ENCODE measurements around the gene ITIH3.

Gene ITIH3

GRCh38 chr3:52856666-52857065 is 62.1 kb downstream of the ITIH3 start:
- no peak overlapping the region for H3K4me3 ChIP-seq (ENCODE audit: low read length)
- peaks cover 3% of the 10 kb centered on the region; the same call in 1 of the 2 replicates for H3K36me3 ChIP-seq (ENCODE audit: control insufficient read depth, insufficient read depth, low read length)
- H3K27ac ChIP-seq (ENCODE audit: low read length) = no peak overlapping the region
- no peak for DNase-seq (ENCODE audit: low read depth, low spot score)
- H3K9me3 ChIP-seq (ENCODE audit: control insufficient read depth, insufficient read depth, low read length) = no peaks in the 10 kb centered on the region
- H3K4me1 ChIP-seq (ENCODE audit: control insufficient read depth, insufficient read depth, low read length) = no peaks in the 10 kb centered on the region
- WGBS (ENCODE audit: insufficient coverage, insufficient read length) = no CpG with 5 or more reads among the region's 5 CpGs
- H3K27me3 ChIP-seq (ENCODE audit: control insufficient read depth, insufficient read depth, low read length) = no peaks in the 10 kb centered on the region

DNA sequence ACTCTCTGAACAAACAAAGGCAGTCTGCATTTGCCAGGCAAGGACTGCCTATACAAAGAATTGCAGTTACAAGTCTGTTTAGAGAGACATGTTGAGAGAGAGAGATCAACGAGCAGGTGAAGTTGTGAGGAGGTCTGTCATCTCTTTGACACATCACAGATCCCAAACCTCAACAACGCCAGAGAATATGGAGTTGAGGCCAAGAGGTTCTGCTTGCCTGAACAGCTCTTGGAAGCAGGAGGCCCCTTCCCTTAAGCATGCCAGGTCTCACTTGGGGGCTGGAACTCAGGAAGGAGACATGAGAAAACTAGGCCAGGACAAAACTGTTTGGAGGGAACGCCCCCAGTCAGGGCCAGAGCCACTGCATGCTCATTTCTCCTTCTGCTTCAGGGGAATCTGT is 62.5 kb downstream of the ITIH3 start:
- Histone ChIP-seq H3K27me3 (ENCODE audit: control insufficient read depth, insufficient read depth, low read length) (no peaks in the 10 kb centered on the region), H3K9me3 (ENCODE audit: control insufficient read depth, insufficient read depth, low read length) (no peaks in the 10 kb centered on the region), H3K27ac (ENCODE audit: low read length) (no peak overlapping the region), H3K36me3 (ENCODE audit: control insufficient read depth, insufficient read depth, low read length) (peaks cover 3% of the 10 kb centered on the region; the same call in 1 of the 2 replicates), H3K4me3 (ENCODE audit: low read length) (no peak overlapping the region), H3K4me1 (ENCODE audit: control insufficient read depth, insufficient read depth, low read length) (no peaks in the 10 kb centered on the region)
- WGBS (ENCODE audit: insufficient coverage, insufficient read length) = no CpG with 5 or more reads among the region's 3 CpGs
- DNase-seq (ENCODE audit: low read depth, low spot score) = no peak

- H3K4me3 ChIP-seq (ENCODE audit: low read length) = no peak overlapping the region
- no peaks in the 10 kb centered on the region for H3K36me3 ChIP-seq (ENCODE audit: control insufficient read depth, insufficient read depth, low read length)
- no peaks in the 10 kb centered on the region for H3K9me3 ChIP-seq (ENCODE audit: control insufficient read depth, insufficient read depth, low read length)
- no peaks in the 10 kb centered on the region for H3K4me1 ChIP-seq (ENCODE audit: control insufficient read depth, insufficient read depth, low read length)
- no peak for DNase-seq (ENCODE audit: low read depth, low spot score)
- H3K27me3 ChIP-seq (ENCODE audit: control insufficient read depth, insufficient read depth, low read length) = no peaks in the 10 kb centered on the region
- no peak overlapping the region for H3K27ac ChIP-seq (ENCODE audit: low read length)
- WGBS (ENCODE audit: insufficient coverage, insufficient read length) = no CpG with 5 or more reads among the region's 5 CpGs
Measured at GRCh38 chr3:52857864-52858263, 63.3 kb downstream of the ITIH3 start.
